Neural cell (in vitro differentiated cells): Measurements from ENCODE around the gene ADAMTS18.

Experiments
- EP300 ChIP-seq: fragments of 450-650 bp; conservative IDR thresholded peaks from 2 replicates; pipeline ENCODE4 v1.6.1; 2014; ENCODE audit warnings: antibody characterized with exemption, mild to moderate bottlenecking, moderate library complexity; ENCODE audit not compliant: poor library complexity, severe bottlenecking
- EZH2 ChIP-seq: fragments of 200-600, 300-800 bp; shearing (Covaris generic), sonication (generic); IDR thresholded peaks from 2 replicates; pipeline ENCODE4 v1.6.1; 2014; ENCODE audit warnings: antibody characterized with exemption, low read length, borderline replicate concordance, mild to moderate bottlenecking; ENCODE audit not compliant: insufficient read depth, poor library complexity, severe bottlenecking
- MXI1 ChIP-seq: fragments of 450-650 bp; conservative IDR thresholded peaks from 2 replicates; pipeline ENCODE4 v1.6.1; 2014; ENCODE audit warnings: antibody characterized with exemption, mild to moderate bottlenecking; ENCODE audit not compliant: poor library complexity, severe bottlenecking
- POLR2AphosphoS5 ChIP-seq: IDR thresholded peaks from 2 replicates; pipeline ENCODE4 v1.6.1; 2012
- RAD21 ChIP-seq: fragments of 450-650 bp; conservative IDR thresholded peaks from 2 replicates; pipeline ENCODE4 v1.6.1; 2014; ENCODE audit warnings: antibody characterized with exemption, mild to moderate bottlenecking, moderate library complexity
- REST ChIP-seq: IDR thresholded peaks from 2 replicates; pipeline ENCODE4 v1.6.1; 2012; ENCODE audit warnings: borderline replicate concordance
- TAF1 ChIP-seq: IDR thresholded peaks from 2 replicates; pipeline ENCODE4 v1.6.1; 2012; ENCODE audit warnings: low read depth
- TF ChIP-seq, protein P1 (sequence below): fragments of 450-650 bp; IDR thresholded peaks from 2 replicates; pipeline ENCODE4 v1.5.1; 2014; ENCODE audit warnings: antibody characterized with exemption, mild to moderate bottlenecking, moderate library complexity; ENCODE audit not compliant: poor library complexity, severe bottlenecking

DNA sequence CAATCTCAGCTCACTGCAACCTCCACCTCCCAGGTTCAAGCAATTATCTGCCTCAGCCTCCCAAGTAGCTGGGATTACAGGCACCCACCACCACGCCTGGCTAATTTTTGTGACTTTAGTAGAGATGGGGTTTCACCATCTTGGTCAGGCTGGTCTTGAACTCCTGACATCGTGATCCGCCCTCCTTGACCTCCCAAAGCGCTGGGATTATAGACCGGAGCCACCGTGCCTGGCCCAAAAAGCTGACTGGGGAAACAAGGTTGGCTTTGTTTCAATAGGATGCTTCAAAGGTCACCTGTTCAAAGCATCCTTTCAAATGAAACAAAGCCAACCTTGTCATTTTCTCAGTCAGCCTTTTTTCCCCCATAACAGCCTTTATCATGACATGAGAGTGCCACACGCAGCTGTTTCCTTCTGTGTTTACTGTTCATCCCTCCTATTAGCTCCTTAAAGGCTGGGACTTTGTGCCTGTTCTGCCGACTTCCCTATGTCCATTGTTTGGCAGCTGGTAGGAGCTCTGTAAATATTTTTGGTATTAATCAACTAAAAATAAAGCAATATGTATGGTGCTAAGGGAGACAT lies 51.1 kb downstream of the ADAMTS18 start:
- TF ChIP-seq, protein P1, sequence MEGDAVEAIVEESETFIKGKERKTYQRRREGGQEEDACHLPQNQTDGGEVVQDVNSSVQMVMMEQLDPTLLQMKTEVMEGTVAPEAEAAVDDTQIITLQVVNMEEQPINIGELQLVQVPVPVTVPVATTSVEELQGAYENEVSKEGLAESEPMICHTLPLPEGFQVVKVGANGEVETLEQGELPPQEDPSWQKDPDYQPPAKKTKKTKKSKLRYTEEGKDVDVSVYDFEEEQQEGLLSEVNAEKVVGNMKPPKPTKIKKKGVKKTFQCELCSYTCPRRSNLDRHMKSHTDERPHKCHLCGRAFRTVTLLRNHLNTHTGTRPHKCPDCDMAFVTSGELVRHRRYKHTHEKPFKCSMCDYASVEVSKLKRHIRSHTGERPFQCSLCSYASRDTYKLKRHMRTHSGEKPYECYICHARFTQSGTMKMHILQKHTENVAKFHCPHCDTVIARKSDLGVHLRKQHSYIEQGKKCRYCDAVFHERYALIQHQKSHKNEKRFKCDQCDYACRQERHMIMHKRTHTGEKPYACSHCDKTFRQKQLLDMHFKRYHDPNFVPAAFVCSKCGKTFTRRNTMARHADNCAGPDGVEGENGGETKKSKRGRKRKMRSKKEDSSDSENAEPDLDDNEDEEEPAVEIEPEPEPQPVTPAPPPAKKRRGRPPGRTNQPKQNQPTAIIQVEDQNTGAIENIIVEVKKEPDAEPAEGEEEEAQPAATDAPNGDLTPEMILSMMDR, result no peak
- TF ChIP-seq POLR2AphosphoS5, result no peak
- TF ChIP-seq TAF1, result no peak
- no peak for TF ChIP-seq REST
- TF ChIP-seq EP300, result no peak
- TF ChIP-seq EZH2, result no peak
- no peak for TF ChIP-seq RAD21
- TF ChIP-seq MXI1, result no peak
